Smooth muscle cell (in vitro differentiated cells): Measurements from ENCODE around the gene GIT1. TPM values are rescaled to one million over a fixed set of nuclear protein-coding genes. Genes with fewer than 3 reads are reported as not detected.

Experiments used
- DNase-seq: peaks from one replicate; lab custom pipeline; 2025; ENCODE audit not compliant: unreplicated experiment; lab: John Stamatoyannopoulos, UW
- H2AFZ ChIP-seq: fragments of 200-600 bp; sonication (generic); 2 replicates; pipeline ENCODE4 v1.6.0; 2016; ENCODE audit warnings: antibody characterized with exemption, low read depth, mild to moderate bottlenecking
- H3F3A ChIP-seq: fragments of 200-600 bp; sonication (generic); 2 replicates; pipeline ENCODE4 v1.6.0; 2017; ENCODE audit warnings: antibody characterized with exemption, low read depth
- H3K27ac ChIP-seq: fragments of 200-600 bp; sonication (generic); 2 replicates; pipeline ENCODE4 v1.5.1; 2016; ENCODE audit warnings: low read depth, mild to moderate bottlenecking
- H3K27me3 ChIP-seq: fragments of 200-600 bp; sonication (generic); 2 replicates; pipeline ENCODE4 v1.6.1; 2016; ENCODE audit warnings: low read depth, mild to moderate bottlenecking
- H3K36me3 ChIP-seq: fragments of 200-600 bp; sonication (generic); 2 replicates; pipeline ENCODE4 v1.5.1; 2016; ENCODE audit warnings: low read depth
- H3K4me1 ChIP-seq: fragments of 200-600 bp; sonication (generic); 2 replicates; pipeline ENCODE4 v1.5.1; 2016; ENCODE audit warnings: low read depth
- H3K4me2 ChIP-seq: fragments of 200-600 bp; sonication (generic); 2 replicates; pipeline ENCODE4 v1.6.0; 2016; ENCODE audit warnings: mild to moderate bottlenecking
- H3K4me3 ChIP-seq: fragments of 200-600 bp; sonication (generic); 2 replicates; pipeline ENCODE4 v1.5.1; 2016; ENCODE audit warnings: mild to moderate bottlenecking
- H3K79me2 ChIP-seq: fragments of 200-600 bp; sonication (generic); 2 replicates; pipeline ENCODE4 v1.6.0; 2016; ENCODE audit warnings: low read depth, mild to moderate bottlenecking
- H3K9ac ChIP-seq: fragments of 200-600 bp; sonication (generic); 2 replicates; pipeline ENCODE4 v1.6.0; 2016; ENCODE audit warnings: low read depth
- H3K9me3 ChIP-seq: fragments of 200-600 bp; sonication (generic); replicated peaks from 2 replicates; pipeline ENCODE4 v1.5.1; 2016; ENCODE audit warnings: low read depth
- H4K20me1 ChIP-seq: fragments of 200-600 bp; sonication (generic); 2 replicates; pipeline ENCODE4 v1.6.0; 2016; ENCODE audit warnings: low read depth
- WGBS: methylation state at CpG from one replicate; pipeline ENCODE4 v1.1.7; 2016; ENCODE audit warnings: low lambda C conversion rate; 5-methylcytosine and 5-hydroxymethylcytosine counted together
- polyA plus RNA-seq: library from polyadenylated mRNA; unstranded; fragments of >200 nt; fragmentation: Nextera tagmentation; extraction: Ambion mirVana; gene quantifications from 2 replicates; pipeline ENCODE4 v1.2.1, GENCODE V29; 2016
- total RNA-seq: library from RNA; depleted of rRNA; stranded (reverse); fragments of >200 nt; gene quantifications from 2 replicates; pipeline ENCODE4 v1.2.3, GENCODE V29; 2014
- TF ChIP-seq, protein P1 (sequence below): fragments of 200-600 bp; sonication (generic); IDR thresholded peaks from 2 replicates; pipeline ENCODE4 v1.5.1; 2017; ENCODE audit warnings: borderline replicate concordance, mild to moderate bottlenecking, antibody characterized with exemption; ENCODE audit not compliant: insufficient read depth, poor library complexity, severe bottlenecking

The GIT1 gene
- total and polyA plus RNA-seq, 2 experiments from 2014 or later = 17.6 to 23.0 TPM

DNA sequence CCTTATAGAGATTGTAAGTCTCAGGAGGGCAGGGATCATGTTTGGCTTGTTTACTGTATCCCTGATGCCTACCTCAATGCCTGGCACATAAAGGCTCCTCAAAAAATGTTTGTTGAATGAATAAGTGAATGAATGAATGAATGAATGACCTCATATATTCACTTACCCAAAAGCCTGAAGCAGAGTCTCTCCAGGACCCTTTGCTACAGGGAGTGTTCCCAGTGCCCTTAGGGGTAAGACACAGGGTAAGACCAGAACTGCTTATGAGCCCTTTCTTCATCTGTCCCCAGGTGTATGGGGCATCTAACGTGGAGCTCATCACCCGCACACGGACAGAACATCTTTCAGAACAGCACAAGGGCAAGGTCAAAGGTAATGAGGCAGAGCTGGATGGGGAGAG is 20.9 kb upstream of the GIT1 start:
- Histone ChIP-seq H3K9me3 (no peaks in the 10 kb centered on the region), H3K4me1 (peaks cover 18% of the 10 kb centered on the region), H3K27ac (no peak overlapping the region), H3K27me3 (no peaks in the 10 kb centered on the region), H3K36me3 (no peaks in the 10 kb centered on the region), H3K79me2 (no peaks in the 10 kb centered on the region), H3K9ac (no peak overlapping the region), H2AFZ (no peak overlapping the region), H4K20me1 (no peaks in the 10 kb centered on the region), H3K4me3 (no peak overlapping the region), H3F3A (no peaks in the 10 kb centered on the region), H3K4me2 (no peak overlapping the region)
- 89% methylated on average over 3 of the region's 3 CpGs for WGBS
- TF ChIP-seq, protein P1, sequence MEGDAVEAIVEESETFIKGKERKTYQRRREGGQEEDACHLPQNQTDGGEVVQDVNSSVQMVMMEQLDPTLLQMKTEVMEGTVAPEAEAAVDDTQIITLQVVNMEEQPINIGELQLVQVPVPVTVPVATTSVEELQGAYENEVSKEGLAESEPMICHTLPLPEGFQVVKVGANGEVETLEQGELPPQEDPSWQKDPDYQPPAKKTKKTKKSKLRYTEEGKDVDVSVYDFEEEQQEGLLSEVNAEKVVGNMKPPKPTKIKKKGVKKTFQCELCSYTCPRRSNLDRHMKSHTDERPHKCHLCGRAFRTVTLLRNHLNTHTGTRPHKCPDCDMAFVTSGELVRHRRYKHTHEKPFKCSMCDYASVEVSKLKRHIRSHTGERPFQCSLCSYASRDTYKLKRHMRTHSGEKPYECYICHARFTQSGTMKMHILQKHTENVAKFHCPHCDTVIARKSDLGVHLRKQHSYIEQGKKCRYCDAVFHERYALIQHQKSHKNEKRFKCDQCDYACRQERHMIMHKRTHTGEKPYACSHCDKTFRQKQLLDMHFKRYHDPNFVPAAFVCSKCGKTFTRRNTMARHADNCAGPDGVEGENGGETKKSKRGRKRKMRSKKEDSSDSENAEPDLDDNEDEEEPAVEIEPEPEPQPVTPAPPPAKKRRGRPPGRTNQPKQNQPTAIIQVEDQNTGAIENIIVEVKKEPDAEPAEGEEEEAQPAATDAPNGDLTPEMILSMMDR = no peak
- DNase-seq = no peak

DNA sequence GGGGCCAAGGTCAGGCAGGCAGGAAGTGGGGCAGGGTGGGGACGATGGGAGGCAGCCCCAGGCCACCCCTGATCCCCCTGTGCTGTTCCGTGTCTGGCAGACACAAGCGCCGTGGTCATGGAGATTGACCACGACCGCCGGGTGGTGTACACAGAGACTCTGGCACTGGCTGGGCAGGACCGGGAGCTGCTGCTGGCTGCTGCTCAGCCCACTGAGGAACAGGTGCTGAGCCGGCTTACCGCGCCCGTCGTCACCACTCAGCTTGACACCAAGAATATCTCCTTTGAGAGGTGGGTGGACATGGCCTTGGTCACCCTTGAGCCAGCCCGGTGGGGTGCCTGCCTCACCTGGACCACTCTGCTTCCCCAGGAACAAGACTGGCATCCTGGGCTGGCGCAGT is 19.5 kb upstream of the GIT1 start:
- 96% methylated on average over 15 of the region's 15 CpGs for WGBS
- no peak overlapping the region for H3K4me2 ChIP-seq
- H3K36me3 ChIP-seq = no peaks in the 10 kb centered on the region
- H3K4me3 ChIP-seq = no peak overlapping the region
- H3K27ac ChIP-seq = no peak overlapping the region
- H3F3A ChIP-seq = no peaks in the 10 kb centered on the region
- H3K9me3 ChIP-seq = no peaks in the 10 kb centered on the region
- TF ChIP-seq, protein P1 = no peak
- H3K27me3 ChIP-seq = no peaks in the 10 kb centered on the region
- H4K20me1 ChIP-seq = no peaks in the 10 kb centered on the region
- no peak for DNase-seq
- no peak overlapping the region for H2AFZ ChIP-seq
- no peaks in the 10 kb centered on the region for H3K79me2 ChIP-seq
- no peak overlapping the region for H3K9ac ChIP-seq
- peaks cover 5% of the 10 kb centered on the region for H3K4me1 ChIP-seq

DNA sequence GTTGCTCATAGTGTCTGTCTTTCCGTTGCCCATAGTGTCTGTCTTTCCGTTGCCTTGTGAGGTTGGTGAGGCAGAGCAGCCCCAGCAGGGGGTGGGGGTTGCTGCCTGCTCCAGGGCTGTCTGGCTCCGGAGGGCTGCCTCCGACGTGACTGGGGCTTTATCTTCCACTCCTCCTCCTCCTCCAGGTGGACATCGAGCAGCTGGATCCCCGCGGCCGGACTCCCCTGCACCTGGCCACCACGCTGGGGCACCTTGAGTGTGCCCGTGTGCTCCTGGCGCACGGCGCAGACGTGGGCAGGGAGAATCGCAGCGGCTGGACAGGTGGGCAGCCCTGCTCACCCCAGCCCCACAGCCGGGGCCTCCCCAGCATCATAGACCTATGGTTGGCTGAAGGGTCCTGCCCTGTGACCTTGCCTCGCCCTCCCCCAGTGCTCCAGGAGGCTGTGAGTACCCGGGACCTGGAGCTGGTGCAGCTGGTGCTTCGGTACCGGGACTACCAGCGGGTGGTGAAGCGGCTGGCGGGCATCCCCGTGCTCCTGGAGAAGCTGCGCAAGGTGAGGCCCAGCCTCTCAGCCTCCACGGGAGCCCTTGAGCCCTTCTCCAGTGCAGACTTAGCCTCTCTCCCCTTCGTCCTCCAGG is 18.2 kb upstream of the GIT1 start:
- no peak overlapping the region for H3K27ac ChIP-seq
- no peak for DNase-seq
- H3F3A ChIP-seq = no peaks in the 10 kb centered on the region
- no peaks in the 10 kb centered on the region for H3K36me3 ChIP-seq
- 93% methylated on average over 29 of the region's 29 CpGs for WGBS
- H3K4me2 ChIP-seq = no peak overlapping the region
- no peak overlapping the region for H3K9ac ChIP-seq
- no peaks in the 10 kb centered on the region for H3K9me3 ChIP-seq
- H3K4me3 ChIP-seq = no peak overlapping the region
- H2AFZ ChIP-seq = no peak overlapping the region
- no peaks in the 10 kb centered on the region for H3K4me1 ChIP-seq
- TF ChIP-seq, protein P1 = no peak
- H4K20me1 ChIP-seq = no peaks in the 10 kb centered on the region
- no peaks in the 10 kb centered on the region for H3K27me3 ChIP-seq
- no peaks in the 10 kb centered on the region for H3K79me2 ChIP-seq

DNA sequence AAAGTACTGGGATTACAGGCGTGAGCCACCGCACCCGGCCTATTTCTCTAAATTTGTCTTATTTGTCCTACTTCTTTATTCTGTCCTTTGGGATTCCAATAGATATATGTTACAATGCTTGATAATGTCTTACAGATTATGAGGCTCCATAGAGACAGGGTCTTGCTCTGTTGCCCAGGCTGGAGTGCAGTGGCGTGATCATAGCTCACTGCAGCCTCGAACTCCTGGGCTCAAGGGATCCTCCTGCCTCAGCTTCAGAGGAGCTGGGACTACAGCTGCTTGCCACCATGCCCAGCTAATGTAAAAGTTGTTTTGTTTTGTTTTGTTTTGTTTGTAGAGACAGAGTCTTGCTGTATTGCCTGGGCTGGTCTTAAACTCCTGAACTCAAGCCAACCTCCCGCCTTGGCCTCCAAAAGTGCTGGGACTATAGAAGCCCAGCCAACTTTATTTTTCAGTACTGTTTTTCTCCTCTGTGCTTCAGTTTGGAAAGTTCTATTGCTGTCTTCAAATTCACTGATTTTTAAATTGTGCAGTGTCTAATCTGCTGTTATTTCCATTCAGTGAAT is 13.7 kb upstream of the GIT1 start:
- no peaks in the 10 kb centered on the region for H4K20me1 ChIP-seq
- H3K4me1 ChIP-seq = no peaks in the 10 kb centered on the region
- no peaks in the 10 kb centered on the region for H3K27me3 ChIP-seq
- no peak overlapping the region for H3K9ac ChIP-seq
- DNase-seq = no peak
- no peaks in the 10 kb centered on the region for H3K9me3 ChIP-seq
- H3K79me2 ChIP-seq = no peaks in the 10 kb centered on the region
- H3F3A ChIP-seq = no peaks in the 10 kb centered on the region
- WGBS = 97% methylated on average over 6 of the region's 6 CpGs
- no peak overlapping the region for H3K27ac ChIP-seq
- H2AFZ ChIP-seq = no peak overlapping the region
- H3K36me3 ChIP-seq = no peaks in the 10 kb centered on the region
- no peak overlapping the region for H3K4me3 ChIP-seq
- TF ChIP-seq, protein P1 = no peak
- H3K4me2 ChIP-seq = no peak overlapping the region
